Vagina (tissue), 2 donors: ENCODE measurements around the gene IQSEC1.

Source experiments
- POLR2A ChIP-seq, 2 donors: fragments of 450-650 bp; IDR thresholded peaks; one replicate each; pipeline ENCODE4 v1.6.1; 2017; ENCODE audit warnings: antibody characterized with exemption in 2 of 2, mild to moderate bottlenecking in 2 of 2, moderate library complexity in 2 of 2
- POLR2AphosphoS5 ChIP-seq, 2 donors: sonication (generic); formaldehyde crosslinking; IDR thresholded peaks; one replicate each; pipeline ENCODE4 v1.9.0; 2017; ENCODE audit warnings: antibody characterized with exemption in 2 of 2, mild to moderate bottlenecking in 2 of 2, low read depth in 1 of 2; ENCODE audit not compliant: insufficient read depth in 1 of 2
- TF ChIP-seq, protein P1 (sequence below), 3 experiments: fragments of 450-650 bp in 2 of 3; fragments of 200-600 bp in 1 of 3; sonication (generic) in 1 of 3; IDR thresholded peaks; one replicate each; pipeline ENCODE4 v1.5.1; 2017 to 2019; ENCODE audit warnings: antibody characterized with exemption in 3 of 3, mild to moderate bottlenecking in 2 of 3, moderate library complexity in 2 of 3

DNA sequence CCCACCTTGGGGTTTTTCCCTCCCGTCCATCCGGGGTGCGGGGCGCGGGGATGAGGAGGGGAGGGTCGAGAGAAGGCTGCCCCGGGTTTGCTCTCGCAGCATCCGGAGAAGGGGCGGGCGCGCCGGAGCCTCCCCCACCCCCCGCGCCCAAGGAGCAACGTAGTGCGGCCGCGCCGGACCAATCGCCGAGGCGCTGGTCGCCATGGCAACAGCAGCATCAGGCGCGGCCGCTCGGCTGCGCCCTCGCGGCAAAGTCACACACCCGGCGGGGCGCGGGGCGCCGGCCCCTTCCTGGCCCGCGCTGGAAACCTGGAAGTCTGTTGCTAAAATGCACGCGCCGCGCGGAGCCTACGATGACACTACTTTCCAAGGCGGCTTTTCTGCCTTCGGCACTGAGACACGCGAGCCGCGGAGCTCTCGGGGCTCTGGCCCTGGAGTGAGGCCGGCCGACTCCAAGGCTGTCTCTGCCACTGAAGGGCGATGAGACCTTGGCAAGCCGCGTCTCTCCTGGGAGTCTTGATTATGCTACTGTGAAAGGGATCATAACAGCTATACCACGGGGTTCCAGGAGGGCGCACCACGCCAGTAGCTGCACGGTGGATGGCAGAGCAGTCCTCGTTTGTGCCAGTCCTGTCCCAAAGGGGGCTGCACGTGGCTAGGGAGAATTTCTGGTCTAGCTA is at the start of gene IQSEC1:
- TF ChIP-seq, protein P1, sequence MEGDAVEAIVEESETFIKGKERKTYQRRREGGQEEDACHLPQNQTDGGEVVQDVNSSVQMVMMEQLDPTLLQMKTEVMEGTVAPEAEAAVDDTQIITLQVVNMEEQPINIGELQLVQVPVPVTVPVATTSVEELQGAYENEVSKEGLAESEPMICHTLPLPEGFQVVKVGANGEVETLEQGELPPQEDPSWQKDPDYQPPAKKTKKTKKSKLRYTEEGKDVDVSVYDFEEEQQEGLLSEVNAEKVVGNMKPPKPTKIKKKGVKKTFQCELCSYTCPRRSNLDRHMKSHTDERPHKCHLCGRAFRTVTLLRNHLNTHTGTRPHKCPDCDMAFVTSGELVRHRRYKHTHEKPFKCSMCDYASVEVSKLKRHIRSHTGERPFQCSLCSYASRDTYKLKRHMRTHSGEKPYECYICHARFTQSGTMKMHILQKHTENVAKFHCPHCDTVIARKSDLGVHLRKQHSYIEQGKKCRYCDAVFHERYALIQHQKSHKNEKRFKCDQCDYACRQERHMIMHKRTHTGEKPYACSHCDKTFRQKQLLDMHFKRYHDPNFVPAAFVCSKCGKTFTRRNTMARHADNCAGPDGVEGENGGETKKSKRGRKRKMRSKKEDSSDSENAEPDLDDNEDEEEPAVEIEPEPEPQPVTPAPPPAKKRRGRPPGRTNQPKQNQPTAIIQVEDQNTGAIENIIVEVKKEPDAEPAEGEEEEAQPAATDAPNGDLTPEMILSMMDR (IDR thresholded peaks at IDR 0.05): no peak
- no peak for TF ChIP-seq POLR2A (IDR thresholded peaks at IDR 0.05)
- no peak for TF ChIP-seq POLR2AphosphoS5 (IDR thresholded peaks at IDR 0.05; ENCODE audit: insufficient read depth in 1 of 2, low read depth in 1 of 2)
